Skeletal muscle tissue (tissue), 4 donors: Measurements from ENCODE around the gene BAD. TPM values are rescaled to one million over a fixed set of nuclear protein-coding genes. Genes with fewer than 3 reads are reported as not detected.
A peak's percentile ranks its signal among the peaks of the same experiment; 100 is the strongest.

Experiments
- H3K27ac ChIP-seq: one replicate; pipeline ENCODE4 v1.7.0; 2013; ENCODE audit warnings: mild to moderate bottlenecking, low read depth, low read length, inconsistent platforms
- H3K27me3 ChIP-seq, 3 donors: one replicate each; pipeline ENCODE4 v1.7.0; 2013; ENCODE audit warnings: low read length in 3 of 3; ENCODE audit not compliant: control insufficient read depth in 3 of 3, insufficient read depth in 3 of 3
- H3K36me3 ChIP-seq, 3 donors: one replicate each; pipeline ENCODE4 v1.7.0; 2013; ENCODE audit warnings: low read length in 3 of 3; ENCODE audit not compliant: control insufficient read depth in 3 of 3, insufficient read depth in 3 of 3
- H3K4me1 ChIP-seq, 3 donors: one replicate each; pipeline ENCODE4 v1.7.0; 2013; ENCODE audit warnings: low read length in 3 of 3, mild to moderate bottlenecking in 3 of 3; ENCODE audit not compliant: control insufficient read depth in 3 of 3, insufficient read depth in 3 of 3
- H3K4me3 ChIP-seq, 3 donors: one replicate each; pipeline ENCODE4 v1.7.0; 2013; ENCODE audit warnings: low read length in 3 of 3
- H3K9ac ChIP-seq, 3 donors: one replicate each; pipeline ENCODE4 v1.7.0; 2013; ENCODE audit warnings: low read length in 3 of 3, mild to moderate bottlenecking in 3 of 3, moderate library complexity in 2 of 3, low read depth in 1 of 3
- H3K9me3 ChIP-seq, 3 donors: one replicate each; pipeline ENCODE4 v1.7.0; 2013; ENCODE audit warnings: low read length in 3 of 3; ENCODE audit not compliant: control insufficient read depth in 3 of 3
- total RNA-seq: library from RNA; depleted of rRNA; stranded (reverse); fragments of >200 nt; gene quantifications from one replicate; pipeline ENCODE4 v1.2.3, GENCODE V29; 2014
- donor health status: Osteomylitis.

BAD gene
- total RNA-seq, 1 donor from 2014 or later = 23.5 TPM

DNA sequence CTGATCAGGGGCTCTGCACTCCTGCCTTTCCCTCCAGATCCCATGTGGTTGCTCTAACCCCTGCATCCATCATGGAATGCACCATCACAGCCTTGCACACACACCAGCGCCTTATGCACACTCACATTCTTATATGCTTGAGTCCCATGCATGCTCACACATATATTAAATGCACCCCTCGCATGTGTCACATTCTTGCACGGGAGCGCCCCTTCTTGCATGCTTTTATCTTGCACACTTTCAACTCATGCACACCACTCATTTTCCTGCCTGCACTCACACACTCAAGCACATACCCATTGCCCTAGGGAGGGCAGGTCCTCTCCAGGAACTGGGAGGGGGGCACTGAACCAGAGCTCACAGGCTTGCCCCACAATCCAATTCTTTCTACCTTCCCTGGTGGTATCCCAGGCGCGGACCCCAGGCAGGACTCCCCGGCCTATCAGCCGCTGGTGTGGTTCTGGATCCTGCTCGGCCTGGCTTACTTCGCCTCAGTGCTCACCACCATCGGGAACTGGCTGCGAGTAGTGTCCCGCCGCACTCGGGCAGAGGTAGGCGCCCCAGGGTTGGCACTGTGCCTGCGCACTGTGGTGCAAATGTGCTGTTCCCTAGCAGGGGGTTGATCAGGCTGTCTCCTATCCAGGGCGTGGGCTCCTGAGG, 13.4 kb upstream of the BAD start:
- Histone ChIP-seq H3K9ac (peak overlapping the region in 1 of 3 donors; percentile 25), H3K4me3 (no peak overlapping the region), H3K36me3 (no peaks in the 10 kb centered on the region), H3K27me3 (peaks cover 67 to 81% (median 80%) of the 10 kb centered on the region in 3 donors), H3K4me1 (peaks cover 19 to 20% (median 19%) of the 10 kb centered on the region in 3 donors), H3K9me3 (no peaks in the 10 kb centered on the region), H3K27ac (no peak overlapping the region)

DNA sequence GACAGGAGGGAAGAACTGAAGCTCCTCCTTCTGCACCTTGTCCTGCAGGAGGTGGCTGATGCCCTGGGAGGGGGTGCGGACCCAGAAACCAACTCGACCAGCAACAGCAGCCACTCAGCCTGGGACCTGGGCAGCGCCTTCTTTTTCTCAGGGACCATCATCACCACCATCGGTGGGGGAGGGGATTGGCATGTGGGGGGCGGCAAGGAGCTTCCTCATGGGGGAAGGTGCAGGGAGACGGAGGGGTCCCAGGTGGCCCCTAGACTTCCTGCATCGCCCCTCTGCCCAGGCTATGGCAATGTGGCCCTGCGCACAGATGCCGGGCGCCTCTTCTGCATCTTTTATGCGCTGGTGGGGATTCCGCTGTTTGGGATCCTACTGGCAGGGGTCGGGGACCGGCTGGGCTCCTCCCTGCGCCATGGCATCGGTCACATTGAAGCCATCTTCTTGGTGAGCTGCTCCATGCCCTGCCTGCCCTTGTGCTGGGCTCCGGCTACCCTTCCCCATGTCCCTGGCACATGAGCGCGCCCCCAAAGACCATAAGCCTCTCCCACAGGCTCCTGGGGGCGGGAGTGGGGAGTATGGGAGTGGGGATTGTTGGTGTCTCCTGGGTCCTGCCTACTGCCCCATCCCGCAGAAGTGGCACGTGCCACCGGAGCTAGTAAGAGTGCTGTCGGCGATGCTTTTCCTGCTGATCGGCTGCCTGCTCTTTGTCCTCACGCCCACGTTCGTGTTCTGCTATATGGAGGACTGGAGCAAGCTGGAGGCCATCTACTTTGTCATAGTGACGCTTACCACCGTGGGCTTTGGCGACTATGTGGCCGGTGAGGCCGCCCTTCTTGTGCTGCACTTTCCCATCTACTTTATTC, 12.6 kb upstream of the BAD start:
- Histone ChIP-seq H3K27me3 (peaks cover 75 to 88% (median 87%) of the 10 kb centered on the region in 3 donors), H3K4me3 (no peak overlapping the region), H3K27ac (no peak overlapping the region), H3K9me3 (no peaks in the 10 kb centered on the region), H3K36me3 (no peaks in the 10 kb centered on the region), H3K9ac (no peak overlapping the region), H3K4me1 (peaks cover 20 to 26% (median 24%) of the 10 kb centered on the region in 3 donors)

DNA sequence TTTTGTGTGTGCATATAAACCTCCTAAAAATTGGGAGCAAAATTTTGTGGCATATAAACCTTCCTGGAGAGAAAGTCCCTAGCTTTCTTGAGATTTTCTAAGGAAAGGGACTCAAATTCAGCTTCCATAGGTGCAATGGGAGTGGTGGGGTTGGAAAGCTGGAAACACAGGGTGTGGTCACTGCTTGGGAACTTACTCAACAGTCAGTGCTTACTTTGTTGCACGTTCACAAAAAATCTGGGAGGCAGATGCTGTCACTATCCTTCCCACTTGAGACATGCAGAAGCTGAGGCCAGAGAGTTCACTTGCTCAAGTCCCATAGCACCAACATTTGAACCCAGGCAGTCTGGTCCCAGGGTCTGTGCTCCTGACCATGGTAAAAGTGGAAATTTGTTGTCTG, 11.8 kb upstream of the BAD start:
- no peak overlapping the region for H3K27ac ChIP-seq
- no peaks in the 10 kb centered on the region for H3K36me3 ChIP-seq
- H3K27me3 ChIP-seq = peaks cover 83 to 88% (median 88%) of the 10 kb centered on the region in 3 donors
- H3K9ac ChIP-seq = no peak overlapping the region
- H3K4me3 ChIP-seq = no peak overlapping the region
- H3K4me1 ChIP-seq = peaks cover 24 to 26% (median 26%) of the 10 kb centered on the region in 3 donors
- no peaks in the 10 kb centered on the region for H3K9me3 ChIP-seq

DNA sequence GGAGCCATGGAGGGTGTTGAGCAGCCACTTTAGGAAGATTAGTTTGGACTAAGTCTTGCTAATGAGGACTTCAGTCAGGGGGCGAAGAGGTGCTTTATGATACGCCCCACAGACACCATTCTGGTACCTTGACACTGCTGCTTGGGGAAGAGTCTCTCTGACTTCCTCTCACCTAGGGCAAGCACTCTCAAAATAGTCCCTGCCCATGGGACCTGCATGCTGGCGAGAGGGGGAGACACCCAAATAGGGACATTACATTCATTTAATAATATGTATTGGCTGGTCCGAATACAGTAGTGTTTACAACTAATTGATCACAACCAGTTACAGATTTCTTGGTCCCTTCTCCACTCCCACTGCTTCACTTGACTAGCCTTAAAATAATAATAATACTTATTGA, 11.3 kb upstream of the BAD start:
- Histone ChIP-seq H3K4me1 (peaks cover 21 to 24% (median 24%) of the 10 kb centered on the region in 3 donors), H3K27ac (no peak overlapping the region), H3K27me3 (peaks cover 86 to 91% (median 90%) of the 10 kb centered on the region in 3 donors), H3K9ac (no peak overlapping the region), H3K36me3 (no peaks in the 10 kb centered on the region), H3K4me3 (no peak overlapping the region), H3K9me3 (no peaks in the 10 kb centered on the region)

DNA sequence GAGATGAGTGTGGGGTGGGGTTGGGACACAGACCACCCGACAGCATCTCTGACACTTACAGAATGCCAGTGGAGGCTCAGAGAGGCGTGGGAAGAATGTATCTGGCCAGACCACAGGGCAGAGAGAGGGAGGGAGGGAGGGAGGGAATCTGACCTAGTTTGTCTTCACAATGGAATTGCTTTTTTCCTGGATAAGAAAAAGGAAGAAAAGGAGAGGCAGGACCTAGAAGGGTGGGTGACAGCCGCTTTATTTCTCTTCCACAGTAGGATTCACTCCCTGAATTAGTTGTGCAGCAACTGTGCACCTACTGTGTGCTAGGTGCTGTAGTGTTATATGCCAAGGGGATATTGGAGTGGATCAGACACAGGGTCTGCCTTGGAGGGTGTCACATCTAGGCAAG, 10.3 kb upstream of the BAD start:
- no peak overlapping the region for H3K4me3 ChIP-seq
- H3K4me1 ChIP-seq = peaks cover 12 to 14% (median 14%) of the 10 kb centered on the region in 3 donors
- no peak overlapping the region for H3K9ac ChIP-seq
- peaks cover 82 to 87% (median 86%) of the 10 kb centered on the region in 3 donors for H3K27me3 ChIP-seq
- H3K27ac ChIP-seq = no peak overlapping the region
- H3K9me3 ChIP-seq = no peaks in the 10 kb centered on the region
- H3K36me3 ChIP-seq = no peaks in the 10 kb centered on the region

DNA sequence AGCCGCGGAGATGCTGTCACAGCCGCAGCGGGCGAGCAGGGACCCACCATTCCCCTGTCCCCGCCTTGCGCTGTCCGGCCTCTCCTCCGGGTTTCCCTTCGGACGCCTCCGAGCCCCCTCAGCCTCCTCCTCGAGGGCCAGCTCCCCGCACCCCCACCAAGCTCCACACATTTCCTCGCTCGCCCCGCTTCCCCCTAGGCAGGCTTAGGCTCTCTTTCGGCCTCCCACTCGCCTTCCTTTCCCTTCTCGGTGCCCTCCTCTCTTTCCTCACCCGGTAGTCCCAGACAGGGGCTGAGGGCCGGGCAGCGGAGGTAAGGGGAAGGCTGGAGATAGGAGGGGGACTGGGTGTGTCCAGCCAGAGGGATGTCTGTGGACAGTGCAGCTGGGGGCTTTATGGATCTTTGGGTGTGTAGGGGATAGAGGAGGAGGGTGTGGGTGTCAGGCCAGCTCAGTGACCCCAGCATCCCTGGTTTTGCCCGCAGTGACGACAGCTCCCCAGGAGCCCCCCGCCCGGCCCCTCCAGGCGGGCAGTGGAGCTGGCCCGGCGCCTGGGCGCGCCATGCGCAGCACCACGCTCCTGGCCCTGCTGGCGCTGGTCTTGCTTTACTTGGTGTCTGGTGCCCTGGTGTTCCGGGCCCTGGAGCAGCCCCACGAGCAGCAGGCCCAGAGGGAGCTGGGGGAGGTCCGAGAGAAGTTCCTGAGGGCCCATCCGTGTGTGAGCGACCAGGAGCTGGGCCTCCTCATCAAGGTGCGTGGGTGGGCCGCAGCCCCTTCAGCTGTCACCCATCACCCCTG, 8.2 kb upstream of the BAD start:
- Histone ChIP-seq H3K27ac (no peak overlapping the region), H3K9ac (peak overlapping the region in 1 of 3 donors; percentile 16), H3K4me1 (peaks cover 4 to 6% (median 6%) of the 10 kb centered on the region in 3 donors), H3K9me3 (no peaks in the 10 kb centered on the region), H3K4me3 (peak overlapping the region in 2 of 3 donors; percentile 13 to 36), H3K36me3 (no peaks in the 10 kb centered on the region), H3K27me3 (peaks cover 61 to 68% (median 66%) of the 10 kb centered on the region in 3 donors)

DNA sequence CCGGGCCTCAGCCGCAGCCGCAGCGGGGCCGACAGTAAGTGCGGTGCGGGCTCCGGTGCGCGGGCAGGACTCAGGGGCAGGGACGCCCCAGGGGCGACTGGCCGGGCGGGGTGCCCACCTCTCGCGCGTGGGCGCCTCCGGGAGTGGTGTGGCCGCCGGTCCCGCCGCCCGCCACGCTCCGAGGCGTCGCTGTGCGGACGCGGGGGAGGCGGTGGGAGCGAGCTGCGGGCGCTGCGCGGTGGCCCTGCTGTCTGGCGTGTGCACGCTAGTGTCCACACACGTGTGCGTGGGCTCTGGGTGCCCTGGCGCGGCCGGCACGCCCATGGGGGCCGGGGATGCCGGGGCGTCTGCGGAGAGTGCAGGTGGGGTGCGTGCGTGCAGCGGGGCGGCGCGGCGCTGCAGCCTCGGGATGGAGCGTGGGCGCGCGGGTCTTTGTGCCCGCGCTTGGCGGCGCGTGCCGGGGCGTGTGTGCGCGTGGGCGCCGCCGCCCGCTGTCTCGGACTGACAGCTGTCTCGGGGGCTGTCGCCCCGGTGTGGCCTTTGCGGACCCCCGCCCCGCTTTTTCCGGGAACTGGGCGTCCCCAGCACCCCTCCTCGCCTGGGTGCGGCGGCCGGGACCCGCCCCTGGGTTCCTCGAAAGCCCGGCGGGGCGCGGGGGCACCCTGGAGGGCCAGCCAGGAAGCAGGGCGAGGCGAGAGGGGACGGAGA, 7.4 kb upstream of the BAD start:
- Histone ChIP-seq H3K4me3 (peak overlapping the region in 2 of 3 donors; percentile 29 to 36), H3K36me3 (no peaks in the 10 kb centered on the region), H3K9me3 (no peaks in the 10 kb centered on the region), H3K27me3 (peaks cover 53 to 60% (median 58%) of the 10 kb centered on the region in 3 donors), H3K4me1 (peaks cover 7 to 14% (median 8%) of the 10 kb centered on the region in 3 donors), H3K27ac (no peak overlapping the region), H3K9ac (peak overlapping the region in 1 of 3 donors; percentile 25)

DNA sequence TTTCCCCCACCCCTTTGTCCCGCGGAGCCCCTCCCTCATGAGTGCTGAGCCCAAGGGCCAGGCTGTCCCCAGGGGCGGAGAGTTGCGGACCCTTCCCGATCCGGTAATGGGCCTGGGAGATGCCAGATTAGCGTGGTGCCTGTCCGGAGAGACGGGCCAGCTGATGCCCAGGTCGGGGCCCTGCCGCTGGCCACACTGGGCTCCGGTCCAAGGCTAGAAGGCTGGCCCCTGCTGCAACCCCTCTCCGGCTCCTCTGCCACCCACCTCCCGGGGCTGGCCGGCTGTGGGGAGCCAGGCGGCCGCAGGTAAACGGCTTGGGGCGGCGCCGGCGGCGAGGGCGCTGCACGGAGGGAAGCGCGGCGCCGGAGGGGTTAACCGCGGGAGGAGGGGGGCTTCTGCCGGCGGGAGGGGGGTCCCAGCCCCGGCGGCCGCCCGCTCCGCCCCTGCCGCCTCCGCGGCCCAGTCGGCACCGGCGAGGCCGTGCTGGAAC, 6.8 kb upstream of the BAD start, which contains the start of gene KCNK4:
KCNK4 (plus strand) TSS at position 41 of the 490 bp plus-strand sequence. CDS start 1,717 bp downstream, outside the sequence.
- Histone ChIP-seq H3K9me3 (no peaks in the 10 kb centered on the region), H3K4me3 (peak within 1 kb of the TSS in 2 of 3 donors; percentile 29 to 36)

More for the DNA sequence above, 6.8 kb upstream of the BAD start, which contains the start of gene KCNK4:
- peaks cover 47 to 54% (median 52%) of the 10 kb centered on the region in 3 donors for H3K27me3 ChIP-seq
- H3K4me1 ChIP-seq = peaks cover 13 to 20% (median 14%) of the 10 kb centered on the region in 3 donors
- no peaks in the 10 kb centered on the region for H3K36me3 ChIP-seq
- peak within 1 kb of the TSS in 1 of 3 donors; percentile 25 for H3K9ac ChIP-seq
- H3K27ac ChIP-seq = no peak within 1 kb of the TSS
